ENCODE results near the gene RPL27A.

Gene RPL27A

GRCh38 chr11:8676458-8676857 is 6.1 kb upstream of the RPL27A start:
- H3K27me3 ChIP-seq (replicated peaks; ENCODE audit: control insufficient read depth, insufficient read depth, low read length), result no peaks in the 10 kb centered on the region
- no peak overlapping the region for H3K9ac ChIP-seq (ENCODE audit: low read length)
- no peak overlapping the region for H3K4me3 ChIP-seq (ENCODE audit: low read length)

DNA sequence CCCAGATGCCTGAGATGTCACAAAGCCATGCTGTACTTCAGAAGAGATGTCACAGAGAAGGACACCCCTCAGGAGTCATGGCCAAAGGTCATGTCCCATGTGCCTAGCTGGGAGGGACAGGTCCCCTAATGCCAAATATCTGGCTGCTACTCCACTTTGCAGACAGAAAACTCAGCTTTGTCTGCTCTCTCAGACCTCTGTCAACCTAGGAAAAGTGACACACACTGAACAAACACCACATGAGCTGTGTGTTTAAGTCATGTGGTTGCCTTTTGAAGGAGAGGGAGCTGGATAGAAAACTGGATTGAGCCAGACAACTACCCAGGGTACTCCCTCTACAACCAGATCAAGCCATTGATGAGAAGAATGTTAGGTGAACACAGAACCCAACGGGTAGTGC is 3.6 kb upstream of the RPL27A start:
- no peaks in the 10 kb centered on the region for H3K27me3 ChIP-seq (replicated peaks; ENCODE audit: control insufficient read depth, insufficient read depth, low read length)
- DNase-seq (ENCODE audit: low read depth), result no peak

More at GRCh38 chr11:8676458-8676857, 6.1 kb upstream of the RPL27A start:
- no peaks in the 10 kb centered on the region for H3K9me3 ChIP-seq (ENCODE audit: control insufficient read depth, low read length)
- DNase-seq (ENCODE audit: low read depth), result no peak
- H3K36me3 ChIP-seq (ENCODE audit: control insufficient read depth, insufficient read depth, low read length, severe bottlenecking), result peaks cover 11% of the 10 kb centered on the region
- H3K4me1 ChIP-seq (ENCODE audit: control insufficient read depth, insufficient read depth, low read length), result peaks cover 10% of the 10 kb centered on the region

GRCh38 chr11:8681837-8682302 is 722 bp upstream of the RPL27A start:
- peaks cover 42% of the 10 kb centered on the region for H3K36me3 ChIP-seq (ENCODE audit: control insufficient read depth, insufficient read depth, low read length, severe bottlenecking)
- no peaks in the 10 kb centered on the region for H3K27me3 ChIP-seq (replicated peaks; ENCODE audit: control insufficient read depth, insufficient read depth, low read length)
- no peak for DNase-seq (ENCODE audit: low read depth)
- peak overlapping the region; percentile 99 for H3K9ac ChIP-seq (ENCODE audit: low read length)
- no peaks in the 10 kb centered on the region for H3K9me3 ChIP-seq (ENCODE audit: control insufficient read depth, low read length)
- H3K4me3 ChIP-seq (ENCODE audit: low read length), result peak overlapping the region; percentile 87
- H3K4me1 ChIP-seq (ENCODE audit: control insufficient read depth, insufficient read depth, low read length), result peaks cover 28% of the 10 kb centered on the region

More for the DNA sequence above, 3.6 kb upstream of the RPL27A start:
- Histone ChIP-seq H3K4me1 (ENCODE audit: control insufficient read depth, insufficient read depth, low read length) (peaks cover 8% of the 10 kb centered on the region), H3K9ac (ENCODE audit: low read length) (no peak overlapping the region), H3K9me3 (ENCODE audit: control insufficient read depth, low read length) (no peaks in the 10 kb centered on the region), H3K4me3 (ENCODE audit: low read length) (no peak overlapping the region), H3K36me3 (ENCODE audit: control insufficient read depth, insufficient read depth, low read length, severe bottlenecking) (peaks cover 13% of the 10 kb centered on the region)

DNA sequence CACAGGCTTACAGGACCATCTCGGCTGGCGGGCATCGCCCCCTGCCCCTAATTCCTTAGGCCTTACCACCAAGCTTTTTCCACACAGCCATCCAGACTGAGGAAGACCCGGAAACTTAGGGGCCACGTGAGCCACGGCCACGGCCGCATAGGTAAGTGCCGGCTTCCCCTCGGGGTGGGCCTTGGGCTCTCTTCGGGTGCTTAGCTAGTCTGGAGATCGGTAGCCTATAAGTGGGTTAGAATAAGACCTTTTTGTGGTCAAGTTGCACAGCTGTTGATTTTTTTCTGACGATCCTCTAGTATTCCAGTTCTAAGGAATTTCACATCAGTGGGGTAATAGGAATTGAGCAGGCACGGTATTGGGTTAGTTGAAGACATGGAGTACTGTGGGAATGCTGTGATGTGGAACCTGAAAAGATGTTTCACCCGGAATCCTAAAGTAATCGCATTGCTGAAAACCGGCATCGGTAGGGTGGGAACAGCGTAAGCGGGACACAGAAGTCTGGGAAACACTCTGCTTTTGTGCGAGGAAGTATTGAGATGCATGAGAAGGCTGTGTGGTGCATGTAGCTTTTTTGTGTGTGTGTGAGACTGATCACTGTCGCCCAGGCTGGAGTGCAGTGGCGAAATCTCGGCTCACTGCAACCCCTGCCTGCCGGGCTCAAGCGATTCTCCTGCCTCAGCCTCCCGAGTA is 669 bp downstream of the RPL27A start:
- Histone ChIP-seq H3K9ac (ENCODE audit: low read length) (peak overlapping the region; percentile 99), H3K4me3 (ENCODE audit: low read length) (peak overlapping the region; percentile 87), H3K27me3 (replicated peaks; ENCODE audit: control insufficient read depth, insufficient read depth, low read length) (no peaks in the 10 kb centered on the region), H3K36me3 (ENCODE audit: control insufficient read depth, insufficient read depth, low read length, severe bottlenecking) (peaks cover 48% of the 10 kb centered on the region), H3K9me3 (ENCODE audit: control insufficient read depth, low read length) (no peaks in the 10 kb centered on the region), H3K4me1 (ENCODE audit: control insufficient read depth, insufficient read depth, low read length) (peaks cover 37% of the 10 kb centered on the region)
- DNase-seq (ENCODE audit: low read depth), result peak; percentile 31

GRCh38 chr11:8684600-8685290 is 2.2 kb downstream of the RPL27A start:
- DNase-seq (ENCODE audit: low read depth), result no peak
- Histone ChIP-seq H3K4me1 (ENCODE audit: control insufficient read depth, insufficient read depth, low read length) (peaks cover 48% of the 10 kb centered on the region), H3K27me3 (replicated peaks; ENCODE audit: control insufficient read depth, insufficient read depth, low read length) (no peaks in the 10 kb centered on the region), H3K9ac (ENCODE audit: low read length) (peak overlapping the region; percentile 99), H3K36me3 (ENCODE audit: control insufficient read depth, insufficient read depth, low read length, severe bottlenecking) (peaks cover 43% of the 10 kb centered on the region), H3K4me3 (ENCODE audit: low read length) (peak overlapping the region; percentile 87), H3K9me3 (ENCODE audit: control insufficient read depth, low read length) (no peaks in the 10 kb centered on the region)

DNA sequence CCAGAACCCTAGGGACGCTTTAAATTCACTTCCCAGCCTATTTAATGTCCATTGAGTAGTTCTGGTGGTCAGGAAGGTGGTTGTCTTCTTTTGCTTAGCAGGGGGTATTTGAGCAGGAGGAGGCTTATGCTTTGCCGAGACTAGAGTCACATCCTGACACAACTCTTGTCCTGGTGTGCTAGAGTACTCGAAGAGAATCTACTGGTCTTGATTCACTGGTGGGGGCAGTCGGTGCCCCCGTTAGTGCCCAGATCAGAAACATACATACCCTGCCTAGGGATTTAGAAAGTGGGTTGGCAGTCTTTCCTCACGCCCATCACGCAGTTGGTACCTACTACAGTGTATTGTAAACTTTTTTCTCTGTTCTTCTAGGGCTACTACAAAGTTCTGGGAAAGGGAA is 2.7 kb downstream of the RPL27A start:
- Histone ChIP-seq H3K4me3 (ENCODE audit: low read length) (peak overlapping the region; percentile 87), H3K9me3 (ENCODE audit: control insufficient read depth, low read length) (no peaks in the 10 kb centered on the region), H3K36me3 (ENCODE audit: control insufficient read depth, insufficient read depth, low read length, severe bottlenecking) (peaks cover 39% of the 10 kb centered on the region), H3K27me3 (replicated peaks; ENCODE audit: control insufficient read depth, insufficient read depth, low read length) (no peaks in the 10 kb centered on the region), H3K4me1 (ENCODE audit: control insufficient read depth, insufficient read depth, low read length) (peaks cover 49% of the 10 kb centered on the region), H3K9ac (ENCODE audit: low read length) (peak overlapping the region; percentile 99)
- DNase-seq (ENCODE audit: low read depth), result no peak

- Histone ChIP-seq H3K4me1 (ENCODE audit: control insufficient read depth, insufficient read depth, low read length) (peaks cover 49% of the 10 kb centered on the region), H3K4me3 (ENCODE audit: low read length) (no peak overlapping the region), H3K9ac (ENCODE audit: low read length) (peak overlapping the region; percentile 99), H3K27me3 (replicated peaks; ENCODE audit: control insufficient read depth, insufficient read depth, low read length) (no peaks in the 10 kb centered on the region), H3K9me3 (ENCODE audit: control insufficient read depth, low read length) (no peaks in the 10 kb centered on the region), H3K36me3 (ENCODE audit: control insufficient read depth, insufficient read depth, low read length, severe bottlenecking) (peaks cover 37% of the 10 kb centered on the region)
- no peak for DNase-seq (ENCODE audit: low read depth)
Observed at GRCh38 chr11:8685820-8686219, 3.2 kb downstream of the RPL27A start.

GRCh38 chr11:8686325-8686724 is 3.7 kb downstream of the RPL27A start:
- peak overlapping the region; percentile 99 for H3K9ac ChIP-seq (ENCODE audit: low read length)
- H3K4me1 ChIP-seq (ENCODE audit: control insufficient read depth, insufficient read depth, low read length), result peaks cover 49% of the 10 kb centered on the region
- no peaks in the 10 kb centered on the region for H3K27me3 ChIP-seq (replicated peaks; ENCODE audit: control insufficient read depth, insufficient read depth, low read length)
- peaks cover 37% of the 10 kb centered on the region for H3K36me3 ChIP-seq (ENCODE audit: control insufficient read depth, insufficient read depth, low read length, severe bottlenecking)
- H3K4me3 ChIP-seq (ENCODE audit: low read length), result no peak overlapping the region
- no peaks in the 10 kb centered on the region for H3K9me3 ChIP-seq (ENCODE audit: control insufficient read depth, low read length)
- DNase-seq (ENCODE audit: low read depth), result no peak

- no peaks in the 10 kb centered on the region for H3K9me3 ChIP-seq (ENCODE audit: control insufficient read depth, low read length)
- H3K36me3 ChIP-seq (ENCODE audit: control insufficient read depth, insufficient read depth, low read length, severe bottlenecking), result peaks cover 53% of the 10 kb centered on the region
- H3K4me1 ChIP-seq (ENCODE audit: control insufficient read depth, insufficient read depth, low read length), result peaks cover 58% of the 10 kb centered on the region
- H3K9ac ChIP-seq (ENCODE audit: low read length), result peak overlapping the region; percentile 91
- peak overlapping the region; percentile 88 for H3K4me3 ChIP-seq (ENCODE audit: low read length)
- no peaks in the 10 kb centered on the region for H3K27me3 ChIP-seq (replicated peaks; ENCODE audit: control insufficient read depth, insufficient read depth, low read length)
- DNase-seq (ENCODE audit: low read depth), result peak; percentile 97
Observed at GRCh38 chr11:8688414-8689362, 6.1 kb downstream of the RPL27A start.

- Histone ChIP-seq H3K4me3 (ENCODE audit: low read length) (peak overlapping the region; percentile 88), H3K36me3 (ENCODE audit: control insufficient read depth, insufficient read depth, low read length, severe bottlenecking) (peaks cover 52% of the 10 kb centered on the region), H3K9me3 (ENCODE audit: control insufficient read depth, low read length) (no peaks in the 10 kb centered on the region), H3K9ac (ENCODE audit: low read length) (peak overlapping the region; percentile 91), H3K4me1 (ENCODE audit: control insufficient read depth, insufficient read depth, low read length) (peaks cover 55% of the 10 kb centered on the region), H3K27me3 (replicated peaks; ENCODE audit: control insufficient read depth, insufficient read depth, low read length) (no peaks in the 10 kb centered on the region)
- DNase-seq (ENCODE audit: low read depth), result no peak
Observed at GRCh38 chr11:8689726-8690255, 7.2 kb downstream of the RPL27A start.

All from adipocyte (in vitro differentiated cells).